ENCODE results near the gene PKD1L1.

The PKD1L1 gene

DNA sequence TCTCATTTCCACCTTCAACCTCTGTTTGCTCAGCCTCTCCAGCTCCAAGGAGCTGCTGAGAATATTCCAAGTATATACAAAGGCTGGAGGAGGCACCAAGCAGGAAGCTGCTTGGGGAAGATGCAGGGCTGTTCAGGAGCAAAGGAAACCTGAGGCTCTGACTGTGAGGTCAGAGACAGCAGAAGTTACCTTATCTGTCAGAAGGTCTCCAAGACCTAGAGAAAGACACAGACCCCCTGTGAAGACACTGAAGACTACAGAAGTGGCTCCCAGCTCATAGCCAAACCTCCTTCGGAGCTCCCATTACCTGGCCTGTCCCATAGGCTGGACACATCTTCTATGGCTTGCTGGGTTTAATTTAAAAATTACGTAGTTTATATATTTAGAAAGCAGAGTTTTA lies 53.2 kb downstream of the PKD1L1 start:
- CTCF ChIA-PET = interaction anchor here (0.6 to 1.9 kb wide), 4 partner anchors 50 to 1050 kb away, joined by 3 to 7 read pairs (median 4); no protein-coding TSS in a partner anchor

DNA sequence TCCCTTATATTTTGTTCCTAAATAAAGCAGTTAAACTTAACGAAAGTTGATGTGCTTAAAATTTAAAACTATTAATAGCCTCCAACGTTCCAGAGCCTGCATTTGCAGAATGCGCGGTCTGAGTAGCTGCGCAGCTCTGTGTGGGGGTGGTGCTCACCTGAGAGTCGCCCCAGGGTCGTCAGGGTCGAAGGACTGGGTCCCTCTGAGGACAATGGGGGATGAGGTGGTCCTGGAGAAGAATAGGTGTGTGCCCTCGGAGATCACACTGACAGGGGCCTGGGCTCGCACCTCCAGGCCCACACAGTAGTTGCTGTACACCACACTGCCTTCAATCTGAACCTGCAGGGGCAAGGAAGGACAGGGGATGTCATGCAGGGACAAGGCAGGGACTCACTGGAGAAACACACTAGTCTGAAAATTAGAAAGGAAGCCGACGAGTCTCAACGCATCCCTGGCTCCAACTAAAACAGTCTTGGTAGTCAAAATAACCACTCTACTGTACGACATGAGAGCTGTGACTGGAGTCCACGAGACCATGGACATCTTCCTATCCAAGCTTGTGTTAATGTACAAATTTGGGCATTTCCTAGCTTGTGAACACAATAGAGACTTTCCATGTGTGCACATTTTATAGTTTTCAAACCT lies 54.4 kb downstream of the PKD1L1 start:
- POLR2A ChIA-PET = interaction anchor here (1.0 kb wide), 1 partner anchor 43 kb away, joined by 4 read pairs; no protein-coding TSS in a partner anchor
- CTCF ChIA-PET = interaction anchor here (0.6 to 2.4 kb wide), 5 partner anchors 9 to 965 kb away, joined by 3 to 11 read pairs (median 3); no protein-coding TSS in a partner anchor

More for the DNA sequence above, 53.2 kb downstream of the PKD1L1 start:
- Histone ChIP-seq H3K36me3 (ENCODE audit: control insufficient read depth in 2 of 2, insufficient read depth in 1 of 2, low read length in 2 of 2) (no peaks in the 10 kb centered on the region), H3K4me3 (ENCODE audit: low read depth, low read length) (no peak overlapping the region), H3K9me3 (ENCODE audit: control insufficient read depth, insufficient read depth, low read depth, low read length) (no peaks in the 10 kb centered on the region), H3K27ac (ENCODE audit: extremely low read depth, low read depth, low read length) (no peak overlapping the region), H3K4me1 (ENCODE audit: control insufficient read depth, insufficient read depth, low read length) (no peaks in the 10 kb centered on the region)
- POLR2A ChIA-PET = no interaction called here
- TF ChIP-seq, protein P1, sequence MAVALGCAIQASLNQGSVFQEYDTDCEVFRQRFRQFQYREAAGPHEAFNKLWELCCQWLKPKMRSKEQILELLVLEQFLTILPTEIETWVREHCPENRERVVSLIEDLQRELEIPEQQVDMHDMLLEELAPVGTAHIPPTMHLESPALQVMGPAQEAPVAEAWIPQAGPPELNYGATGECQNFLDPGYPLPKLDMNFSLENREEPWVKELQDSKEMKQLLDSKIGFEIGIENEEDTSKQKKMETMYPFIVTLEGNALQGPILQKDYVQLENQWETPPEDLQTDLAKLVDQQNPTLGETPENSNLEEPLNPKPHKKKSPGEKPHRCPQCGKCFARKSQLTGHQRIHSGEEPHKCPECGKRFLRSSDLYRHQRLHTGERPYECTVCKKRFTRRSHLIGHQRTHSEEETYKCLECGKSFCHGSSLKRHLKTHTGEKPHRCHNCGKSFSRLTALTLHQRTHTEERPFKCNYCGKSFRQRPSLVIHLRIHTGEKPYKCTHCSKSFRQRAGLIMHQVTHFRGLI (tag by site-specific recombination; IDR thresholded peaks at IDR 0.05) = no peak
- TF ChIP-seq ZBTB20 (tag by site-specific recombination; IDR thresholded peaks at IDR 0.05) (no peak), ZNF112 (tag by site-specific recombination; IDR thresholded peaks at IDR 0.05) (no peak), YY1 (tag by site-specific recombination; IDR thresholded peaks at IDR 0.05) (no peak), ZNF785 (tag by site-specific recombination; IDR thresholded peaks at IDR 0.05) (no peak), ZNF155 (tag by site-specific recombination; IDR thresholded peaks at IDR 0.05) (no peak), SETDB1 (IDR thresholded peaks at IDR 0.05; ENCODE audit: insufficient read length, low read length) (no peak), ZNF571 (tag by site-specific recombination; IDR thresholded peaks at IDR 0.05) (no peak), ZNF23 (tag by site-specific recombination; IDR thresholded peaks at IDR 0.05; ENCODE audit: borderline replicate concordance) (no peak)
- TF ChIP-seq, protein P2, sequence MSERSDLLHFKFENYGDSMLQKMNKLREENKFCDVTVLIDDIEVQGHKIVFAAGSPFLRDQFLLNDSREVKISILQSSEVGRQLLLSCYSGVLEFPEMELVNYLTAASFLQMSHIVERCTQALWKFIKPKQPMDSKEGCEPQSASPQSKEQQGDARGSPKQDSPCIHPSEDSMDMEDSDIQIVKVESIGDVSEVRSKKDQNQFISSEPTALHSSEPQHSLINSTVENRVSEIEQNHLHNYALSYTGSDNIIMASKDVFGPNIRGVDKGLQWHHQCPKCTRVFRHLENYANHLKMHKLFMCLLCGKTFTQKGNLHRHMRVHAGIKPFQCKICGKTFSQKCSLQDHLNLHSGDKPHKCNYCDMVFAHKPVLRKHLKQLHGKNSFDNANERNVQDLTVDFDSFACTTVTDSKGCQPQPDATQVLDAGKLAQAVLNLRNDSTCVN (tag by site-specific recombination; optimal IDR thresholded peaks at IDR 0.05) = no peak

More for the DNA sequence above, 54.4 kb downstream of the PKD1L1 start:
- Histone ChIP-seq H3K27ac (ENCODE audit: extremely low read depth, low read depth, low read length) (no peak overlapping the region), H3K9me3 (ENCODE audit: control insufficient read depth, insufficient read depth, low read depth, low read length) (no peaks in the 10 kb centered on the region), H3K4me1 (ENCODE audit: control insufficient read depth, insufficient read depth, low read length) (no peaks in the 10 kb centered on the region), H3K4me3 (ENCODE audit: low read depth, low read length) (no peak overlapping the region), H3K36me3 (ENCODE audit: control insufficient read depth in 2 of 2, insufficient read depth in 1 of 2, low read length in 2 of 2) (no peaks in the 10 kb centered on the region)
- TF ChIP-seq ZNF791 (tag by site-specific recombination; IDR thresholded peaks at IDR 0.05) (no peak), ZNF624 (tag by site-specific recombination; IDR thresholded peaks at IDR 0.05) (no peak), ZNF585B (tag by site-specific recombination; IDR thresholded peaks at IDR 0.05) (no peak), ZBTB7A (tag by site-specific recombination; IDR thresholded peaks at IDR 0.05; ENCODE audit: low read depth) (no peak), ZNF311 (tag by site-specific recombination; IDR thresholded peaks at IDR 0.05; ENCODE audit: borderline replicate concordance) (no peak), ZNF785 (tag by site-specific recombination; IDR thresholded peaks at IDR 0.05) (no peak), ZBTB17 (tag by site-specific recombination; IDR thresholded peaks at IDR 0.05) (no peak), ZNF660 (tag by site-specific recombination; IDR thresholded peaks at IDR 0.05) (no peak), ZNF561 (tag by site-specific recombination; IDR thresholded peaks at IDR 0.05; ENCODE audit: borderline replicate concordance) (no peak), GLIS1 (tag by site-specific recombination; IDR thresholded peaks at IDR 0.05) (no peak), ZNF155 (tag by site-specific recombination; IDR thresholded peaks at IDR 0.05) (no peak)
- TF ChIP-seq, protein P3, sequence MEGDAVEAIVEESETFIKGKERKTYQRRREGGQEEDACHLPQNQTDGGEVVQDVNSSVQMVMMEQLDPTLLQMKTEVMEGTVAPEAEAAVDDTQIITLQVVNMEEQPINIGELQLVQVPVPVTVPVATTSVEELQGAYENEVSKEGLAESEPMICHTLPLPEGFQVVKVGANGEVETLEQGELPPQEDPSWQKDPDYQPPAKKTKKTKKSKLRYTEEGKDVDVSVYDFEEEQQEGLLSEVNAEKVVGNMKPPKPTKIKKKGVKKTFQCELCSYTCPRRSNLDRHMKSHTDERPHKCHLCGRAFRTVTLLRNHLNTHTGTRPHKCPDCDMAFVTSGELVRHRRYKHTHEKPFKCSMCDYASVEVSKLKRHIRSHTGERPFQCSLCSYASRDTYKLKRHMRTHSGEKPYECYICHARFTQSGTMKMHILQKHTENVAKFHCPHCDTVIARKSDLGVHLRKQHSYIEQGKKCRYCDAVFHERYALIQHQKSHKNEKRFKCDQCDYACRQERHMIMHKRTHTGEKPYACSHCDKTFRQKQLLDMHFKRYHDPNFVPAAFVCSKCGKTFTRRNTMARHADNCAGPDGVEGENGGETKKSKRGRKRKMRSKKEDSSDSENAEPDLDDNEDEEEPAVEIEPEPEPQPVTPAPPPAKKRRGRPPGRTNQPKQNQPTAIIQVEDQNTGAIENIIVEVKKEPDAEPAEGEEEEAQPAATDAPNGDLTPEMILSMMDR (tag by site-specific recombination; IDR thresholded peaks at IDR 0.05) = no peak
- TF ChIP-seq, protein P4, sequence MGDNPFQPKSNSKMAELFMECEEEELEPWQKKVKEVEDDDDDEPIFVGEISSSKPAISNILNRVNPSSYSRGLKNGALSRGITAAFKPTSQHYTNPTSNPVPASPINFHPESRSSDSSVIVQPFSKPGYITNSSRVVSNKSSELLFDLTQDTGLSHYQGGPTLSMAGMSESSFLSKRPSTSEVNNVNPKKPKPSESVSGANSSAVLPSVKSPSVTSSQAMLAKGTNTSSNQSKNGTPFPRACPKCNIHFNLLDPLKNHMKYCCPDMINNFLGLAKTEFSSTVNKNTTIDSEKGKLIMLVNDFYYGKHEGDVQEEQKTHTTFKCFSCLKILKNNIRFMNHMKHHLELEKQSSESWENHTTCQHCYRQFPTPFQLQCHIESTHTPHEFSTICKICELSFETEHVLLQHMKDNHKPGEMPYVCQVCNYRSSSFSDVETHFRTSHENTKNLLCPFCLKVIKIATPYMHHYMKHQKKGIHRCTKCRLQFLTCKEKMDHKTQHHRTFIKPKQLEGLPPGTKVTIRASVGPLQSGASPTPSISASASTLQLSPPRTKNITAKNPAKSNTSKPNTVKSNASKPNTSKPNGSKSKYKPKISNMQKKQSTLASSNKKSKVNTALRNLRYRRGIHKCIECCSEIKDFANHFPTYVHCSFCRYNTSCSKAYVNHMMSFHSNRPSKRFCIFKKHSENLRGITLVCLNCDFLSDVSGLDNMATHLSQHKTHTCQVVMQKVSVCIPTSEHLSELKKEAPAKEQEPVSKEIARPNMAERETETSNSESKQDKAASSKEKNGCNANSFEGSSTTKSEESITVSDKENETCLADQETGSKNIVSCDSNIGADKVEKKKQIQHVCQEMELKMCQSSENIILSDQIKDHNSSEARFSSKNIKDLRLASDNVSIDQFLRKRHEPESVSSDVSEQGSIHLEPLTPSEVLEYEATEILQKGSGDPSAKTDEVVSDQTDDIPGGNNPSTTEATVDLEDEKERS (tag by site-specific recombination; IDR thresholded peaks at IDR 0.05) = no peak

Data from HEK293 (cell line).